Activated CD4-positive, alpha-beta T cell treated with anti-CD3 and anti-CD28 coated beads for 36 hours (primary cell): Measurements from ENCODE around the gene TIA1. TPM values are rescaled to one million over a fixed set of nuclear protein-coding genes. Genes with fewer than 3 reads are reported as not detected.
"Not testable (repeated sequence)": the region's sequence is repeated elsewhere in the genome, so short reads cannot be mapped to it uniquely, and the experiment has no call there.

ENCODE experiments used
- ATAC-seq: fragments of 200-7000 bp; cut with Tn5 transposase; one replicate; pipeline ENCODE4 v1.10.0; 2021; ENCODE audit warnings: mild to moderate bottlenecking, moderate library complexity
- CTCF ChIA-PET: fragments of 350-600 bp; sonication (Branson Sonifier 250); formaldehyde crosslinking; loops from one replicate; lab custom pipeline; 2021; ENCODE audit warnings: antibody characterized with exemption; lab: Charles Lee
- POLR2A ChIA-PET: fragments of 350-600 bp; sonication (Branson Sonifier 250); formaldehyde crosslinking; loops from one replicate; lab custom pipeline; 2021; ENCODE audit warnings: antibody characterized with exemption, inconsistent platforms; lab: Charles Lee
- DNase-seq: peaks from one replicate; pipeline ENCODE4 v3.0.0-alpha.2; 2020
- H3K27ac Mint-ChIP-seq: one replicate; pipeline ENCODE4 v1.8.0; 2021; ENCODE audit warnings: mixed read lengths
- H3K27me3 Mint-ChIP-seq: one replicate; pipeline ENCODE4 v1.8.0; 2021; ENCODE audit warnings: mixed read lengths
- H3K36me3 Mint-ChIP-seq: one replicate; pipeline ENCODE4 v1.8.0; 2021; ENCODE audit warnings: low read depth, mixed read lengths
- H3K4me1 Mint-ChIP-seq: one replicate; pipeline ENCODE4 v1.8.0; 2021; ENCODE audit warnings: mixed read lengths
- H3K4me3 Mint-ChIP-seq: one replicate; pipeline ENCODE4 v1.8.0; 2021; ENCODE audit warnings: mild to moderate bottlenecking, moderate library complexity, mixed read lengths
- H3K9me3 Mint-ChIP-seq: one replicate; pipeline ENCODE4 v1.8.0; 2021; ENCODE audit warnings: low read depth, mixed read lengths
- intact Hi-C, 2 experiments: fragments of 100-400 bp; cut with DNase I in 1 of 2; cut with micrococcal nuclease in 1 of 2; formaldehyde crosslinking; loops; one replicate each; pipeline versions ENCODE4 v1.14.2 to v1.15.1; 2022 to 2024; cut with DNase I, micrococcal nuclease
- total RNA-seq, 2 experiments: library from RNA; stranded (reverse); gene quantifications; one replicate each; pipeline ENCODE4 v1.2.3, GENCODE V29; 2021

TIA1 gene
- total RNA-seq, 2 experiments from 2014 or later, result 85.4 to 98.3 TPM

DNA sequence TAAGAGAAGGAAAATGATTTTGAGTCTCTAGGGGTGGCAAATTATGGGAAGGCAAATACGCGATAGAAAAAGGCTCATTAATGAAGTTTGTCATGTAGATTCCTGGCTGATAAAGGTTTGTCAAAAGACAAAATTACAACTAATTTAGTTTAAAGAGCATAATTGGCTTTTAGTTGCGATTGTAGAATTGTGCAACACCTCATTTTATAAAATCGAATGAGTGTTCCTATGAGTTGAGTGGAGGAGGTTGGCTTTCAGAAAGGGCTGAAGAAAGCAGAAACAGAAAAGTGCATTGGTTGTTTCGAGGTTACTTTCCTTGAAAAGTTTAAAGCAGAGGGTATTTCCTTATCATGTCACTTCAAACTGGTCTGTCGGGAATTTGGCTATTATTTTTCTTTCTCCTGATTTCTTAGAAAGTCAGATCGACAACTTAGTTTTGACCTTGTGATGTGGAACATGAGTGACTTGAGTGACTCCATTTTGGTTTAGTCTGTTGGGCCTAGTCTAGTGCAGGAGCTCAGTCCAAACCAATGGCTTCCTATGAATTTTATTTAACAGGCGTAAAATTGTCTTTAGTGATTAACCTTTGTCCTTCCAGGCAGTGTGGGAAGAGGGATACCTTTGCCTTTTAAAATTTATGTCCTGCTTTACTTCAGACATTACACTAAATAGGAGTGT is 7.3 kb upstream of the TIA1 start:
- ATAC-seq (no peak), DNase-seq (no peak)
- ChIA-PET CTCF (interaction anchor here (1.5 kb wide), 1 partner anchor 38 kb away, joined by 4 read pairs; the partner anchor contains the start of gene SNRPG), POLR2A (no interaction called here)
- intact Hi-C loops, result loop anchor here (10.0 kb wide), 2 partner anchors 341 to 871 kb away; partner anchors contain the start of genes GFPT1 (in 1 of the 2) and MXD1 (in 1 of the 2)
- peaks cover 21% of the 10 kb centered on the region for H3K4me1 Mint-ChIP-seq
- H3K27ac Mint-ChIP-seq, result no peak overlapping the region
- no peaks in the 10 kb centered on the region for H3K27me3 Mint-ChIP-seq
- H3K9me3 Mint-ChIP-seq, result no peaks in the 10 kb centered on the region
- no peak overlapping the region for H3K4me3 Mint-ChIP-seq
- peaks cover 3% of the 10 kb centered on the region for H3K36me3 Mint-ChIP-seq

DNA sequence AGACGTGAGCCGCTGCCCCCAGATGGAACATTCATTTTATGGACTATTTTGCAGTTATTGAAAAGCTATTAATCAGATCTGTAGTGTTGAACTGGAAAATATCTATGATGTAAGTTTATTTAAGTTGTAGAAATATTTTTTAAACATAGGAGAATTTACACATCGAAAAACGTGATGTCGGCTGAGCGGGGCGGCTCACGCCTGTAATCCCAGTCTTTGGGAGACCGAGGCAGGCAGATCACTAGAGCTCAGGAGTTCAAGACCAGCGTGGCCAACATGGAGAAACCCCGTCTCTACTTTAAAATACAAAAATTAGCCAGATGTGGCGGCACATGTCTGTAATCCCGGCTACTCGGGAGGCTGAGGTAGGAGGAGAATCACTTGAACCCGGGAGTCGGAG is 2.0 kb upstream of the TIA1 start:
- DNase-seq, result no peak
- CTCF ChIA-PET, result interaction anchor here (1.0 to 2.2 kb wide), 2 partner anchors 8 to 337 kb away, joined by 3 to 9 read pairs; partner anchors contain the start of gene PCYOX1
- no peak overlapping the region for H3K4me3 Mint-ChIP-seq
- peaks cover 9% of the 10 kb centered on the region for H3K4me1 Mint-ChIP-seq
- H3K27me3 Mint-ChIP-seq, result no peaks in the 10 kb centered on the region
- H3K27ac Mint-ChIP-seq, result no peak overlapping the region
- peaks cover 15% of the 10 kb centered on the region for H3K36me3 Mint-ChIP-seq
- no peaks in the 10 kb centered on the region for H3K9me3 Mint-ChIP-seq
- POLR2A ChIA-PET, result no interaction called here
- intact Hi-C loops, result loop anchor here (10.0 kb wide), 2 partner anchors 336 to 866 kb away; partner anchors contain the start of genes GFPT1 (in 1 of the 2) and MXD1 (in 1 of the 2)
- no peak for ATAC-seq

DNA sequence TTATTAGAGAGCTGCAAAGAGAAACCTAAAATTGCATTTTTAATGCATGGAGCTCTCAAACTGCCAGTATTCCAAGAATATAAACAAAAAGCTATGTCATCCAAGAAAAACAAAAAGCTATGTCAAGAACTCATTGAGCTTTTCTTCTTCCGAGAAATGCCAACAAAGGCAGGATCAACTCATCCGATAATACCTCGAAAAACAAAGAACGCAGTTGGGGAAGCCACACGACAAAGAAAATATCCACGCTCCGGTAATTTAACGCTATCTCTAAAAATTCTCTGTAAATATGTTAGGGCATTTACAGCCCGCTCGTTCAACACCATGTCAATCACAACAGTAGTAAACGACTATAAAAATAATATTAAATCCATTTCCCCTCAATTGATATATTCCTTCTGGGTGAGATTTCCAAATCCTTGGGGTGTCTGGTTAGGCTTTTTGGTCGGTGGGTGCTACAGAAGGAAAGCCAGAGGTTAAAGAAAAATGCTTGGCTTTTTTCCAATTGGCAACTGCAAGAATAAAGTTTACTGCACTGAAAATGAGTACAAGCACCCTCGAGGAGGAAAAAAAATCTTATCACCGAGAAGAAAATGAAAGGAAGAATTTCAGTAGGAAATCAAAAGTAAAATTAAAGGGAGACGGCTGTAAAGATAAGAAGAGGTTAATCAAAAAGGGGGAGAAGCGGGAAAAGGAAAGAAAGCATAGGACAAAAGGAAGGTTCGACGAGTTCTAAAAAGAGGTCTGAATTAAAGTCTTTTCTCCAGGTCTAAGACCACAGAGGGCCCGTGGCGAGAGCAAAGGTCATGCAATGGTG is 856 bp downstream of the TIA1 start:
- H3K4me1 Mint-ChIP-seq, result peaks cover 35% of the 10 kb centered on the region
- intact Hi-C loops, result loop anchor here (1.0 to 5.0 kb wide), 12 partner anchors 10 to 1995 kb away; partner anchors contain the start of genes PCBP1 (in 2 of the 2), SNRPG (in 2 of the 2), AAK1 (in 1 of the 2) and FAM136A (in 1 of the 2)
- DNase-seq (no peak), ATAC-seq (no peak)
- ChIA-PET POLR2A (interaction anchor here (1.0 to 2.1 kb wide), 4 partner anchors 10 to 56 kb away, joined by 3 to 8 read pairs (median 5); partner anchors contain the start of genes C2orf42, PCYOX1 and SNRPG), CTCF (interaction anchor here (0.8 to 1.6 kb wide), 6 partner anchors 10 to 336 kb away, joined by 3 to 9 read pairs (median 3); partner anchors contain the start of genes C2orf42 and PCYOX1)
- peak overlapping the region; percentile 97 for H3K27ac Mint-ChIP-seq
- H3K36me3 Mint-ChIP-seq, result peaks cover 24% of the 10 kb centered on the region
- no peaks in the 10 kb centered on the region for H3K27me3 Mint-ChIP-seq
- no peaks in the 10 kb centered on the region for H3K9me3 Mint-ChIP-seq
- peak overlapping the region; percentile 98 for H3K4me3 Mint-ChIP-seq

DNA sequence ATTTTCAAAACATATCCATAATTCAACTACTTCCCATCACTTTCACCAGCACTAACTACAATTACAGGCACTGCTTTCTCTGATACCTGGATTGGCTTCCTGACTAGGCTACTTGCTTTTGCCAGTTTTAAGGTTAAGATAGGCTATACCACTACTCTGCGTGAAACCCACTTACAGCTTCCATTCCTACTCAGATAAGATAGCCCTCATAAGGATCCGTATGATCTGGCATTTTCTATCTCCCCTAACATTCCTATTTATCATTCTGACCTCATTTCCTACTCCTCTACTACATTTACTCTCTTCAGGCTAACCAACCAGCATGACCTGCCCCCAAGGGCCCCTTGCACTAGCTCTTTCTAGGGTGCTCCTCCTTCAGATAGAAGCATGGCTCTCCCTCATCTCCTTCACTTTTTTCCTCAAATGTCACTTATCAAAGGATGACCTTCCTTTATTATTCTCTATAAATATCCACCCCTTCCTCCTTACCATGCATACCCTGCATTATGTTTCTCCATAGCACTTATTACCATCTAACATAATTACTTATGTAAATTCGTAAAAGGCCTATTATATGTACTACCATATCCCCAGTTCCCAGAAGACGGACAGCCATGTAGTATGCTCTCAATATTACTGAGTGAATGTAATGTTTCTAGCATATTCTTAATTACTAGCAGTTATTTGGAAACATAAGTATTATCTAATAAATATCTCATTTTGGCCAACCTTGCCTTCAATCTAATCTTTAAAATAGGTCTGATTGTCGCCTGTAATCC is 4.4 kb downstream of the TIA1 start:
- peaks cover 50% of the 10 kb centered on the region for H3K4me1 Mint-ChIP-seq
- DNase-seq (no peak), ATAC-seq (no peak)
- H3K4me3 Mint-ChIP-seq, result no peak overlapping the region
- H3K9me3 Mint-ChIP-seq, result no peaks in the 10 kb centered on the region
- H3K27me3 Mint-ChIP-seq, result no peaks in the 10 kb centered on the region
- H3K36me3 Mint-ChIP-seq, result peaks cover 40% of the 10 kb centered on the region
- CTCF ChIA-PET, result interaction anchor here (0.5 kb wide), 1 partner anchor 521 kb away, joined by 5 read pairs; no protein-coding TSS in a partner anchor
- H3K27ac Mint-ChIP-seq, result peak overlapping the region; percentile 23
- intact Hi-C loops, result no loop called here
- POLR2A ChIA-PET, result no interaction called here

DNA sequence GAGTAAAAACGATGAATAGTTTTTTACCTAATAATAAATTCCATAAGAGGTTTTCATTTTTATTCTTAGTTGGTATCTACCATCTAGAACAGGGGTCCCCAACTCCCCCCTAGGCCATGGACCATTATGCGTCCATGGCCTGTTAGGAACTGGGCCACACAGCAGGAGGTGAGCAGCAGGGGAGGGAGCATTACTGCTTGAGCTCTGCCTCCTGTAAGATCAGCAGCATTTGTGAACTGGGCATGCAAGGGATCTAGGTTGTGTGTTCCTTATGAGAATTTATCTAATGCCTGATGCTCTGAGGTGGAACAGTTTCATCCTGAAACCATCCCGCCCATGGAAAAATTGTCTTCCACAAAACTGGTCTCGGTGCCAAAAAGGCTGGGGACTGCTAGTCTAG is 5.9 kb downstream of the TIA1 start:
- POLR2A ChIA-PET, result interaction anchor here (1.2 kb wide), 1 partner anchor 40 kb away, joined by 3 read pairs; no protein-coding TSS in a partner anchor
- Mint-ChIP-seq H3K4me3 (no peak overlapping the region), H3K9me3 (no peaks in the 10 kb centered on the region), H3K27me3 (no peaks in the 10 kb centered on the region), H3K36me3 (peaks cover 40% of the 10 kb centered on the region), H3K4me1 (peaks cover 50% of the 10 kb centered on the region), H3K27ac (no peak overlapping the region)
- DNase-seq, result no peak
- ATAC-seq, result no peak
- CTCF ChIA-PET, result no interaction called here
- intact Hi-C loops, result no loop called here

DNA sequence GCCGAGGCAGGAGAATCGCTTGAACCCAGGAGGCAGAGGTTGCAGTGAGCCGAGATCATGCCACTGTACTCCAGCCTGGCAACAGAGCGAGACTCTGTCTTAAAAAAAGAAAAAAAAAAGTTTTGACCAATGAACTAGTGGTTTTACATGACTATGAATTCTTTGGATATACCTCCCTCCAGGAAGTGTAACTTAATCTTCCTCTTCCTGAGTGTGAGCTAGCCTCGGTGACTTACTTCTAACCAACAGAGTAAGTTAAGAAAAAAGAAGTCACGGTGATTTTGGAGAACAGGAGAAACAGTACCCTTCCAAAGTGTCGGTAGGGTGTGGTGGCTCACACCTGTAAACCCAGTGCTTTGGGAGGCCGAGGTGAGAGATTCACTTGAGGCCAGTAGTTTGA is 7.1 kb downstream of the TIA1 start:
- intact Hi-C loops, result no loop called here

DNA sequence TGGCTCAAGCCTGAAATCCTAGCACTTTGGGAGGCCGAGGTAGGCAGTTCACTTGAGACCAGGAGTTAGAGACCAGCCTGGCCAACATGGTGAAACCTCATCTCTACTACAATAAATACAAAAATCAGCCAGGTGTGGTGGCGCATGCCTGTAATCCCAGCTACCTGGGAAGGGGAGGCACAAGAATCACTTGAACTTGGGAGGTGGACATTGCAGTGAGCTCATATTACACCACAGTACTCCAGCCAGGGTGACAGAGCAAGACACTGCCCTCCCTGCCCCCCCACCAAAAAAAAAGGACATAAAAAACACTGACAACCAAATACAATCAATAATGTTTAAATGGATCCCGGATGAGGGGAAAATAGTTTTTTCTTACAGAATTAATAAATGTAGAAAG is 7.8 kb downstream of the TIA1 start:
- Mint-ChIP-seq H3K4me1 (peaks cover 42% of the 10 kb centered on the region), H3K36me3 (peaks cover 28% of the 10 kb centered on the region), H3K4me3 (no peak overlapping the region), H3K27ac (no peak overlapping the region), H3K27me3 (no peaks in the 10 kb centered on the region), H3K9me3 (no peaks in the 10 kb centered on the region)
- ATAC-seq (no peak), DNase-seq (no peak)
- ChIA-PET CTCF (interaction anchor here (0.7 to 1.9 kb wide), 4 partner anchors 13 to 328 kb away, joined by 3 to 6 read pairs (median 4); partner anchors contain the start of gene SNRPG), POLR2A (no interaction called here)
- intact Hi-C loops, result no loop called here

More for the DNA sequence above, 7.1 kb downstream of the TIA1 start:
- peaks cover 48% of the 10 kb centered on the region for H3K4me1 Mint-ChIP-seq
- peaks cover 35% of the 10 kb centered on the region for H3K36me3 Mint-ChIP-seq
- H3K4me3 Mint-ChIP-seq, result no peak overlapping the region
- no peaks in the 10 kb centered on the region for H3K9me3 Mint-ChIP-seq
- ChIA-PET POLR2A (no interaction called here), CTCF (interaction anchor here (0.8 to 1.1 kb wide), 2 partner anchors 170 to 330 kb away, joined by 3 read pairs; no protein-coding TSS in a partner anchor)
- DNase-seq, result no peak
- no peaks in the 10 kb centered on the region for H3K27me3 Mint-ChIP-seq
- ATAC-seq, result no peak
- H3K27ac Mint-ChIP-seq, result no peak overlapping the region

DNA sequence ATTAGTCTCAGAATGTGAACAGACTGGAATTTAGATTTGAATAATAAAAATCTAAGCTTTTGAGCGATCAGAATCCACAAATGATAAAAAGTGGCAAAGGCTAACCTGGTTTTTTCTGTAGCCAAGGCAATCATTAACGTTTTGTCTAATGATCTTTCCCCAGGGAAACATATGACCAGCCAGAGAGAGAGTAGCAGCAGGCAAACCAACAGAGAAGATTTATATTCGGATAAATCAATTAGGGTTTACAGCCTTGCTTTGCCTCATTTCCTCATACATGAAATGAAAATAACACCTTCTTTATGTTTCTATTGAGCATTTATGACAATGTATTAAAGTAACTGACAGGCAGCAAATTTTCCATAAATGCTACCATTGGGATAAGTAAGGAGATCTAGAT is 14.5 kb downstream of the TIA1 start:
- Mint-ChIP-seq H3K27ac (no peak overlapping the region), H3K27me3 (no peaks in the 10 kb centered on the region), H3K4me3 (no peak overlapping the region), H3K9me3 (no peaks in the 10 kb centered on the region), H3K36me3 (peaks cover 25% of the 10 kb centered on the region), H3K4me1 (no peaks in the 10 kb centered on the region)
- POLR2A ChIA-PET, result no interaction called here
- ATAC-seq (no peak), DNase-seq (no peak)
- intact Hi-C loops, result no loop called here
- CTCF ChIA-PET, result no interaction called here

DNA sequence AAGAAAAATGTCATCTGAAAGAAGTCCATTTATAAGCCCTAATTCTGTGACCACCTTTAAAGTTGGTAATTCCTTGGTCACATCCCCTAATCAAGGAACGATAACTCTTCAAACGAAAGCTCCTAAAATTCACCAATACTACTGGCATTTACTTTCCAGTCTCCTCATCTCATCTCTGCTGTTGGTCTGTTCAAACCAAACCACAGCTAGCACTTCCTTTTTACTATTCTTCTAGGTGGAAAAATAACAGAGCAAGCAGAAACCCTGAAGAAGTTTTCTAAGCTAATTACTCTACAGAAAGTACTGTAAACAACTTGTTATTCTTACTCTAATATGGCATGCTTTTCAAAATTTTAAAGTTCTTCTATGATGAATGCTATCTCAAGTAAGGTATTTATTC is 21.6 kb downstream of the TIA1 start:
- Mint-ChIP-seq H3K4me3 (no peak overlapping the region), H3K4me1 (peaks cover 12% of the 10 kb centered on the region), H3K9me3 (no peaks in the 10 kb centered on the region), H3K27me3 (no peaks in the 10 kb centered on the region), H3K36me3 (peaks cover 47% of the 10 kb centered on the region), H3K27ac (peak overlapping the region; percentile 42)
- ATAC-seq (no peak), DNase-seq (no peak)
- CTCF ChIA-PET, result interaction anchor here (0.9 to 1.4 kb wide), 4 partner anchors 9 to 67 kb away, joined by 3 to 5 read pairs (median 4); partner anchors contain the start of genes C2orf42 and SNRPG
- POLR2A ChIA-PET, result no interaction called here
- intact Hi-C loops, result loop anchor here in 1 of 2 experiments (5.0 kb wide), 1 partner anchor 64 kb away; no protein-coding TSS in a partner anchor

DNA sequence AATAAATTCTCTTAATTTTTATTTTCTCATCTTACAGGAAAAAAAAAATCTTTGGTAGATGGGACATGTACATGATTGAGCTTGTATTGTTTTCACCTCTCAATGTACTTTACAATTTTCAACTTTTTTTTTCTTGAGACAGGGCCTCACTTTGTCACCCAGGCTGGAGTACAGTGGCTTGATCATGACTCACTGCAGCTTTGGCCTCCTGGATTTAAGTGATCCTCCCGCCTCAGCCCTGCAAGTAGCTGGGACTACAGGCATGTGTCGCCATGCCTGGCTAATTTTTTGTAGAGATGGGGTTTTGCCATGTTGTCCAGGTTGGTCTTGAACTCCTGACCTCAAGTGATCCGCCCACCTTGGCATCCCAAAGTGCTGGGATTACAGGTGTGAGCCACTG is 25.1 kb downstream of the TIA1 start:
- peaks cover 52% of the 10 kb centered on the region for H3K36me3 Mint-ChIP-seq
- CTCF ChIA-PET, result interaction anchor here (0.7 kb wide), 1 partner anchor 309 kb away, joined by 5 read pairs; the partner anchor contains the start of gene MXD1
- DNase-seq, result peak; percentile 20
- POLR2A ChIA-PET, result interaction anchor here (0.6 kb wide), 1 partner anchor 10 kb away, joined by 6 read pairs; no protein-coding TSS in a partner anchor
- H3K27ac Mint-ChIP-seq, H3K9me3 Mint-ChIP-seq, H3K27me3 Mint-ChIP-seq, ATAC-seq, H3K4me3 Mint-ChIP-seq, intact Hi-C loops: not testable (repeated sequence)
- peaks cover 23% of the 10 kb centered on the region for H3K4me1 Mint-ChIP-seq
